Esophagus squamous epithelium (tissue), 4 donors: ENCODE data around the gene SURF2.

Experiments used
- CTCF ChIP-seq, 6 experiments: fragments of 450-650 bp in 4 of 6; fragments of 200-600 bp in 2 of 6; sonication (generic) in 2 of 6; IDR thresholded peaks; one replicate each; pipeline ENCODE4 v1.5.1; 2016 to 2019; ENCODE audit warnings: antibody characterized with exemption in 6 of 6, mild to moderate bottlenecking in 4 of 6, moderate library complexity in 4 of 6
- POLR2A ChIP-seq, 4 donors: fragments of 450-650 bp; IDR thresholded peaks; one replicate each; pipeline ENCODE4 v1.6.1; 2017; ENCODE audit warnings: antibody characterized with exemption in 4 of 4, mild to moderate bottlenecking in 4 of 4, moderate library complexity in 3 of 4

GRCh38 chr9:133331641-133332380 lies 24.5 kb upstream of the SURF2 start:
- TF ChIP-seq CTCF (IDR thresholded peaks at IDR 0.05) (no peak), POLR2A (IDR thresholded peaks at IDR 0.05) (no peak)
